Hepatocyte (in vitro differentiated cells): ENCODE measurements around the gene CEP131.

Source experiments
- CTCF ChIP-seq: fragments of 200-600 bp; sonication (generic); IDR thresholded peaks from 2 replicates; pipeline ENCODE4 v1.5.1; 2016; ENCODE audit warnings: antibody characterized with exemption, mild to moderate bottlenecking; ENCODE audit not compliant: poor library complexity
- EZH2 ChIP-seq: fragments of 200-600 bp; sonication (generic); IDR thresholded peaks from 2 replicates; pipeline ENCODE4 v1.6.1; 2016; ENCODE audit warnings: antibody characterized with exemption, mild to moderate bottlenecking, borderline replicate concordance

DNA sequence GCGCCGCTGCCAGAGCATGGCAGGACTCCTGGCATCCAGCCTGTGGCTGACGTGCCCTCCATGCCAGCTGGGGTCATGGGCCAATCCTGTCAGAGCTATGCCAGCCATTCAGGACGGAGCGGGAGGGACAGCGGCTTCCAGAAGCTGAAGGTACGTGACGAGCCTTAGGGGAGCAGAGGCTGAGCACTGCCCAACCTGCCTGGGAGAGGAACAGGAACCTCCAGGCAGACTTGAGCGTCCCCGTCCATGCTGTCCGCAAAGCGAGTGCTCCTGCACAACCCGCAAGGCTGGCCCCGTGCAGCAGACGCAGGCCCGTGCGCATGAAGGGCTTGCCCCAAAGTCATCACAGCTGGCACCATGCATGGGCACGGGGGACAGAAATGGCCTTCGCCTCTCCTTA is 37.9 kb upstream of the CEP131 start:
- no peak for TF ChIP-seq CTCF
- TF ChIP-seq EZH2 = no peak
